Parathyroid adenoma (tissue), 2 donors: ENCODE data around the gene SEBOX.

Experiments used
- H2AFZ ChIP-seq: fragments of 300-600 bp; sonication (generic); one replicate; pipeline ENCODE4 v1.7.0; 2017; ENCODE audit warnings: antibody characterized with exemption, mild to moderate bottlenecking
- H3K27ac ChIP-seq: fragments of 300-600 bp; sonication (generic); one replicate; pipeline ENCODE4 v1.7.0; 2017
- H3K27me3 ChIP-seq: fragments of 300-600 bp; sonication (generic); one replicate; pipeline ENCODE4 v1.7.0; 2017; ENCODE audit warnings: low read length; ENCODE audit not compliant: control insufficient read depth, insufficient read depth
- H3K36me3 ChIP-seq: fragments of 300-600 bp; sonication (generic); one replicate; pipeline ENCODE4 v1.7.0; 2017; ENCODE audit warnings: low read length; ENCODE audit not compliant: control insufficient read depth, insufficient read depth
- H3K4me1 ChIP-seq: fragments of 300-600 bp; sonication (generic); one replicate; pipeline ENCODE4 v1.7.0; 2017; ENCODE audit warnings: control low read depth
- H3K4me2 ChIP-seq: fragments of 300-600 bp; sonication (generic); one replicate; pipeline ENCODE4 v1.7.0; 2017; ENCODE audit warnings: low read length
- H3K4me3 ChIP-seq: fragments of 300-600 bp; sonication (generic); one replicate; pipeline ENCODE4 v1.7.0; 2017; ENCODE audit warnings: low read depth, low read length
- H3K79me2 ChIP-seq: fragments of 300-600 bp; sonication (generic); one replicate; pipeline ENCODE4 v1.7.0; 2017; ENCODE audit warnings: control low read depth
- H3K9ac ChIP-seq: fragments of 300-600 bp; sonication (generic); one replicate; pipeline ENCODE4 v1.7.0; 2017; ENCODE audit warnings: mild to moderate bottlenecking
- H3K9me3 ChIP-seq: fragments of 300-600 bp; sonication (generic); one replicate; pipeline ENCODE4 v1.7.0; 2017; ENCODE audit warnings: low read length; ENCODE audit not compliant: control insufficient read depth
- TF ChIP-seq, protein P1 (sequence below): fragments of 300-600 bp; sonication (generic); IDR thresholded peaks from one replicate; pipeline ENCODE4 v1.7.0; 2017; ENCODE audit warnings: antibody characterized with exemption, mild to moderate bottlenecking
- donor health status: primary hyperparathyroidism.

SEBOX gene, protein sequence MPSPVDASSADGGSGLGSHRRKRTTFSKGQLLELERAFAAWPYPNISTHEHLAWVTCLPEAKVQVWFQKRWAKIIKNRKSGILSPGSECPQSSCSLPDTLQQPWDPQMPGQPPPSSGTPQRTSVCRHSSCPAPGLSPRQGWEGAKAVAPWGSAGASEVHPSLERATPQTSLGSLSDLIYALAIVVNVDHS

DNA sequence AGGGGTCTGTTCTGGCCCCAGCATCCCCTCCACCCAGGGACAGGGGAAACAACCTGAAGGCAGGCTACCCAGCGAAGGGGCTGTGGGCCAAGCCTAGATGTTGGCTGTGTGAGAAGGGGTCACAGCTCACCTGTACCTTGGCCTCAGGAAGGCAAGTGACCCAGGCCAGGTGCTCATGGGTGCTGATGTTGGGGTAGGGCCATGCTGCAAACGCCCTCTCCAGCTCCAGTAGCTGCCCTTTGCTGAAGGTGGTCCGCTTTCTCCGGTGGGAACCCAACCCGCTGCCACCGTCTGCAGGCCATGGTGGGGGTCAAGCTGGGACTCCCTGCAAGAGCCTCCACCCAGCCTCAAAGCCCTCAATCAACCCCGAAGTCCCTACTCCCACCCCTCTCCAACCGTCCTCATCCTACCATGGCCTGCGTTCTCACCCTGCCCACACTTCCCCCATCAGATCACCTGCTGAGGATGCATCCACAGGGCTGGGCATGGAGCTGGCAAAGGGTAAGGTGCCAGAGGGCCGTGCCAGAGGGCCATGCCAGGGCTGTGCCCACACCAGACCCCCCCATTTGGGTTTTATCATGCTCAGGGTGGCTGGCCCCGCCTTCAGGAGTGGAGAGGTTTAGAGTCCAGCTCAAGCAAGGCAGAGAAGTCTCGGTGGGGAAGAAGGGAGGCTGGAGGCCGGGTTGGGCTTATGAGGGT is at the start of gene SEBOX:
SEBOX (minus strand) TSS at position 535 of the 699 bp plus-strand sequence; CDS start at position 487, 48 bp downstream.
- H3K9me3 ChIP-seq, result no peaks in the 10 kb centered on the region
- H3K4me1 ChIP-seq, result no peaks in the 10 kb centered on the region
- H3K4me2 ChIP-seq, result no peak within 1 kb of the TSS
- H3K4me3 ChIP-seq, result no peak within 1 kb of the TSS
- H3K79me2 ChIP-seq, result no peaks in the 10 kb centered on the region
- H3K36me3 ChIP-seq, result no peaks in the 10 kb centered on the region
- H3K9ac ChIP-seq, result no peak within 1 kb of the TSS
- H3K27ac ChIP-seq, result no peak within 1 kb of the TSS
- TF ChIP-seq, protein P1, sequence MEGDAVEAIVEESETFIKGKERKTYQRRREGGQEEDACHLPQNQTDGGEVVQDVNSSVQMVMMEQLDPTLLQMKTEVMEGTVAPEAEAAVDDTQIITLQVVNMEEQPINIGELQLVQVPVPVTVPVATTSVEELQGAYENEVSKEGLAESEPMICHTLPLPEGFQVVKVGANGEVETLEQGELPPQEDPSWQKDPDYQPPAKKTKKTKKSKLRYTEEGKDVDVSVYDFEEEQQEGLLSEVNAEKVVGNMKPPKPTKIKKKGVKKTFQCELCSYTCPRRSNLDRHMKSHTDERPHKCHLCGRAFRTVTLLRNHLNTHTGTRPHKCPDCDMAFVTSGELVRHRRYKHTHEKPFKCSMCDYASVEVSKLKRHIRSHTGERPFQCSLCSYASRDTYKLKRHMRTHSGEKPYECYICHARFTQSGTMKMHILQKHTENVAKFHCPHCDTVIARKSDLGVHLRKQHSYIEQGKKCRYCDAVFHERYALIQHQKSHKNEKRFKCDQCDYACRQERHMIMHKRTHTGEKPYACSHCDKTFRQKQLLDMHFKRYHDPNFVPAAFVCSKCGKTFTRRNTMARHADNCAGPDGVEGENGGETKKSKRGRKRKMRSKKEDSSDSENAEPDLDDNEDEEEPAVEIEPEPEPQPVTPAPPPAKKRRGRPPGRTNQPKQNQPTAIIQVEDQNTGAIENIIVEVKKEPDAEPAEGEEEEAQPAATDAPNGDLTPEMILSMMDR, result no peak
- H3K27me3 ChIP-seq, result no peaks in the 10 kb centered on the region
- H2AFZ ChIP-seq, result no peak within 1 kb of the TSS

DNA sequence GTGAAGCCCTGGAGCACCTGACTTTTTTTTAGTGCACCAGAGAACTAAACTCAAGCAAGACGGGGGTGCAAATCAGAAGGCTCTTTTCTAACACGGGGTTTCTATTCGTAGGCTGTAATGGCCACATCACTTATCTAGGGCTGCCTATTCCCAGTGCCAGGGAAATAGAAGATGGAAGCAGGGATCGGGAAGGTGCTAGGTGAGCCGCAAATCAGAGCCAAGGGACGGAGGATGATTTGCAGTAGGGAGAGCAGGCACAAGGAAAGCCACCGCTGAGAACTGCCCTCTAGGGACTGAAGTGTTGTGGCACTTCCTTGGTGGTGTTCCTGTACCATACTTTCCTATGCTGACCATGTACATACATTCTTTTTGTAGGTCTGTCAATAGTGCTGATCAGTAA is 48.8 kb upstream of the SEBOX start:
- Histone ChIP-seq H3K4me1 (no peaks in the 10 kb centered on the region), H3K9me3 (no peaks in the 10 kb centered on the region), H3K79me2 (no peaks in the 10 kb centered on the region), H3K4me2 (no peak overlapping the region), H3K27me3 (no peaks in the 10 kb centered on the region), H3K36me3 (no peaks in the 10 kb centered on the region), H3K4me3 (no peak overlapping the region), H3K9ac (no peak overlapping the region), H2AFZ (no peak overlapping the region), H3K27ac (no peak overlapping the region)
- TF ChIP-seq, protein P1, result no peak

DNA sequence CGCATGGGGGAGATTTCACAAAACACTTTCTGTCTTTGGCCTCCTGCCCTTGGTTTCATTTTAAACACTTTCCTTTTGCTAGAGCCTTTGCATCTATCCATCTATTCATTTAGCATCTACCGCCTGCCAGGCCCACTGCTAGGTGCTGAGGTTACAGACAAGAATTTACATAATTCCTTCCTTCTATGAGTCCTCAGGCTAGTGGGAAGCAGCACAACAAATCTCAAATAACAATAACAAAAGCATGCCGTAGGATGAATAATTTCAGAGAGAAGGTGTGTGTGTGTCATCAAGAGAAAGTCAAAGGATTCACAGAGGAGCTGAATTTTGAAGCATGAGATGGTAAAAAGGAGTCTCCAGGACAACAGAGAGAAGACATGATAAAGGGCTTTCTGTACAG is 47.1 kb upstream of the SEBOX start:
- H3K4me3 ChIP-seq, result no peak overlapping the region
- no peak overlapping the region for H3K27ac ChIP-seq
- H2AFZ ChIP-seq, result no peak overlapping the region
- H3K9me3 ChIP-seq, result no peaks in the 10 kb centered on the region
- no peaks in the 10 kb centered on the region for H3K27me3 ChIP-seq
- no peak overlapping the region for H3K9ac ChIP-seq
- H3K36me3 ChIP-seq, result no peaks in the 10 kb centered on the region
- TF ChIP-seq, protein P1, result no peak
- H3K4me1 ChIP-seq, result no peaks in the 10 kb centered on the region
- H3K4me2 ChIP-seq, result no peak overlapping the region
- H3K79me2 ChIP-seq, result no peaks in the 10 kb centered on the region

DNA sequence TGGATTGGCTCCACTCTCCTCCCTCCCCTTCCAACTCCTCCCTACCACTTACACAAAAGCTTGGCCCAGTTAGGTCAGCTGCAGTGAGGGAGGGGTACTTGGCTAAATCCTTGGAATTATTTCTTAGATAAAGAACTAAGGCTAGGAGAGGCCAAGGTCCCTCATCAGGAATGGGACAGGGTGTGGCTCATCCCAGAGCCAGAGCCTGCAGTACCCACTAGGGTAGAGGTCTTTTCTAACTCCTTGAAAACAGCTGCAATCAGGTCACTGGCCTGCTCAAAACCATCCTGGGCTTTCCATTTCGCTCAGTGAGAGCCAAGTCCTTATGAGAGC is 42.9 kb upstream of the SEBOX start:
- Histone ChIP-seq H3K4me2 (no peak overlapping the region), H3K4me1 (peaks cover 13% of the 10 kb centered on the region), H3K79me2 (no peaks in the 10 kb centered on the region), H3K4me3 (no peak overlapping the region), H3K36me3 (no peaks in the 10 kb centered on the region), H3K9me3 (no peaks in the 10 kb centered on the region), H3K27me3 (no peaks in the 10 kb centered on the region), H2AFZ (no peak overlapping the region), H3K27ac (no peak overlapping the region), H3K9ac (no peak overlapping the region)
- TF ChIP-seq, protein P1, result no peak
